Astrocyte (in vitro differentiated cells and primary cell): ENCODE measurements around the gene MIGA1.

ENCODE experiments used
- EZH2 ChIP-seq: IDR thresholded peaks from 2 replicates; pipeline ENCODE4 v1.6.1; 2012; ENCODE audit warnings: mild to moderate bottlenecking, low read length, inconsistent platforms; ENCODE audit not compliant: insufficient read depth
- TF ChIP-seq, protein P1 (sequence below): IDR thresholded peaks from 2 replicates; pipeline ENCODE4 v1.5.1; 2011; ENCODE audit warnings: low read depth, mild to moderate bottlenecking, inconsistent platforms, low read length, moderate library complexity; ENCODE audit not compliant: insufficient read depth

DNA sequence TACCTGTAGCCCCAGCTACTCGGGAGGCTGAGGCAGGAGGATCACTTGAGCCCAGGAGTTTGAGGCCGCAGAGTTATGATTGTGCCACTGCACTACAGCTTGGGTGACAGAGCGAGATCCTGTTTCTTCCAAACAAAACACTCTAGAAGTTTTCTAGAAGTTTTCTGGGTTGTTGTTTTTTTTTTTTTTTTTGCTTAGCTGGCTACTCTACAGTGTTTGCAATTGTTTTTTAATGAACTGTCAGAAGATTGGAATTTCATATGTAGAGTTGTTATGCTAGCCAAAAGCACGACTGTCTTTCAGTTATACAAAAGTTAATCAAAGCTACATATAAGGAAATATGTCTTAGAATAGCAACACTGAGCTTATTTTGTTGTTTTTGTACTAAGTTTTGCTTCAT, 78.1 kb downstream of the MIGA1 start:
- TF ChIP-seq, protein P1, sequence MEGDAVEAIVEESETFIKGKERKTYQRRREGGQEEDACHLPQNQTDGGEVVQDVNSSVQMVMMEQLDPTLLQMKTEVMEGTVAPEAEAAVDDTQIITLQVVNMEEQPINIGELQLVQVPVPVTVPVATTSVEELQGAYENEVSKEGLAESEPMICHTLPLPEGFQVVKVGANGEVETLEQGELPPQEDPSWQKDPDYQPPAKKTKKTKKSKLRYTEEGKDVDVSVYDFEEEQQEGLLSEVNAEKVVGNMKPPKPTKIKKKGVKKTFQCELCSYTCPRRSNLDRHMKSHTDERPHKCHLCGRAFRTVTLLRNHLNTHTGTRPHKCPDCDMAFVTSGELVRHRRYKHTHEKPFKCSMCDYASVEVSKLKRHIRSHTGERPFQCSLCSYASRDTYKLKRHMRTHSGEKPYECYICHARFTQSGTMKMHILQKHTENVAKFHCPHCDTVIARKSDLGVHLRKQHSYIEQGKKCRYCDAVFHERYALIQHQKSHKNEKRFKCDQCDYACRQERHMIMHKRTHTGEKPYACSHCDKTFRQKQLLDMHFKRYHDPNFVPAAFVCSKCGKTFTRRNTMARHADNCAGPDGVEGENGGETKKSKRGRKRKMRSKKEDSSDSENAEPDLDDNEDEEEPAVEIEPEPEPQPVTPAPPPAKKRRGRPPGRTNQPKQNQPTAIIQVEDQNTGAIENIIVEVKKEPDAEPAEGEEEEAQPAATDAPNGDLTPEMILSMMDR, result no peak
- no peak for TF ChIP-seq EZH2
